ENCODE measurements around the gene HENMT1.

DNA sequence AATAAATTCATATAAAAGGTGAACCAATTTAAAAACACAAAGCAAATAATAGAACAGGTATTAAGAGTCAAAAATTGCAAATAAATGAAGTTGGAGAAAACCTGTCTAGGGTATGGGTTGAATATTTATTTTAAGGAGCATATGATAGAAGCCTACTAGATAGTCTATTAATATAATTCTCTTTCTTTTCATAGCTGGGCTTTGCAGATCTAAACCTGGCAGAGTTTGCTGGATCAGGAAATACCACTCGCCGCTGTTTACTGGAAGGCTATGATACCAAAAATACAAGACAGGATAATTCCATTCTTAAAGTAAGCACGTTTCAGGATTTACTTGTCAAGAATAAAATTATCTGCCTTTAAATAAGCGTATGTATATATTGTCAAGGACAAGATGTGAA lies 48.9 kb downstream of the HENMT1 start:
- TF ChIP-seq, protein P1, sequence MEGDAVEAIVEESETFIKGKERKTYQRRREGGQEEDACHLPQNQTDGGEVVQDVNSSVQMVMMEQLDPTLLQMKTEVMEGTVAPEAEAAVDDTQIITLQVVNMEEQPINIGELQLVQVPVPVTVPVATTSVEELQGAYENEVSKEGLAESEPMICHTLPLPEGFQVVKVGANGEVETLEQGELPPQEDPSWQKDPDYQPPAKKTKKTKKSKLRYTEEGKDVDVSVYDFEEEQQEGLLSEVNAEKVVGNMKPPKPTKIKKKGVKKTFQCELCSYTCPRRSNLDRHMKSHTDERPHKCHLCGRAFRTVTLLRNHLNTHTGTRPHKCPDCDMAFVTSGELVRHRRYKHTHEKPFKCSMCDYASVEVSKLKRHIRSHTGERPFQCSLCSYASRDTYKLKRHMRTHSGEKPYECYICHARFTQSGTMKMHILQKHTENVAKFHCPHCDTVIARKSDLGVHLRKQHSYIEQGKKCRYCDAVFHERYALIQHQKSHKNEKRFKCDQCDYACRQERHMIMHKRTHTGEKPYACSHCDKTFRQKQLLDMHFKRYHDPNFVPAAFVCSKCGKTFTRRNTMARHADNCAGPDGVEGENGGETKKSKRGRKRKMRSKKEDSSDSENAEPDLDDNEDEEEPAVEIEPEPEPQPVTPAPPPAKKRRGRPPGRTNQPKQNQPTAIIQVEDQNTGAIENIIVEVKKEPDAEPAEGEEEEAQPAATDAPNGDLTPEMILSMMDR (IDR thresholded peaks at IDR 0.05) = no peak
- TF ChIP-seq POLR2A (IDR thresholded peaks at IDR 0.05) = no peak
